GM19372 (cell line): ENCODE data around the gene POLDIP3.

ENCODE experiments used
- ATAC-seq: cut with Tn5 transposase; IDR thresholded peaks from one replicate; pipeline ENCODE4 v1.9.1; 2021; ENCODE audit warnings: mild to moderate bottlenecking, low read depth, moderate library complexity; ENCODE audit not compliant: unreplicated experiment

The POLDIP3 gene

DNA sequence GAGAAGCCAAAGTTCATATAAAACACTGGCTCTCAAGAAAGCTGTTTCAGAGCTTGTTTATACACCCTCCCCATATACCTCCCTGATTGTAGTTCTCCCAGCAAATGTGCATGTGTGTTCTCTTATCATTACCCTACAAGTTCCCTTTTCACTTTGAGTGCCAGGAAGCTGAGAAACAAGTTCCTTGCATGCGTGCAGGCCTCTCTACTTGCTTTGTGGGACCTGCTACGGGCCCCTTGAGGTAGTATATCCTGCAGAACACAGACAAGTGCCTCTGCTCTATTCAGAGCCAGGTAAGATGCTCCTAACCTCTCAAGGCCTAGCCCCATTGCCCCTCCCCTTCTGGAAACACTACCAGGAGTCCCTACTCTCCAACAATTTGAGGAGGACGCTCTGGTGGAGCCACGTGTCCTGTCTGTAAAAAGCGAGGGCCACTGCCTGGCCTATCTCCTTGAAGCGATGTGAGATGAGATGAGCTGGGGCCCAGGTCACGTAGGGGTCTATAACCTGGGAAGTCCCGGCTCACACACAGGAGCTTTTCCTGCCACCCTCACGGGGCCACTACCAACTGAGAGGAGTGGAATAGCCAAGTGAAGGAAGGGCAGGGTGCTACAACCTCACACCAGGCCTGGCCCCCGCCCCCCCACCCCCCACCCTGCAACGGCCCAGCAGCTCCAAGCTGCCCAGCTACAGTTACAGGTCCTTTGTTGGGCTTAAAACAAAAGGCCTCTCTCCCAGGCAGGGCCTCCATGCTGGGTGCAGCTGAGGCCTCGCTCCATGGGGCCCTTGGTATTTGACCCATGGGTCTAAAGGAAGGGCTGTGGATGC is 28.3 kb upstream of the POLDIP3 start:
- ATAC-seq, result no peak

DNA sequence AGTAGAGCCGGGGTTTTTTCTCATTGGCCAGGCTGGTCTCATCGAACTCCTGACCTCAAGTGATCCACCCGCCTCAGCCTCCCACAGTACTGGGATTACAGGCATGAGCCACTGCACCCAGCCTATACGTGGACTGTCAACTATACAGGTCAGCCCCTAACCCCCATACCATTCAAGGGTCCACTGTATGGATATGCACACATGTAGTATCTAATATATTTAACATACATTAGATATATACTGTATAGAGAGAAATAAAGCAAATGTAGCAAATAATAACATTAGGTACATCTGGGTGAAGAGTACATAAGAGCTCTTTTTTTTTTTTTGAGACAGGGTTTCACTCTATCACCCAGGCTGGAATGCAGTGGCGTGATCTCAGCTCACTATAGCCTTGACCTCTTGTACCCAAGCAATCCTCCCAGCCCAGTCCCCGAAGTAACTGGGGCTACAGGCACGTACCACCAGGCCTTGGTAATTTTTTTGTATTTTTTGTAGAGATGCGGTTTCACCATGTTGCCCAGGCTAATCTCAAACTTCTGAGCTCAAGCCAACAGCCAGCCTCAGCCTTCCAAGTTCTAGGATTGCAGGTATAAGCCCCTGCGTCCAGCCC is 27.2 kb upstream of the POLDIP3 start:
- ATAC-seq, result no peak

DNA sequence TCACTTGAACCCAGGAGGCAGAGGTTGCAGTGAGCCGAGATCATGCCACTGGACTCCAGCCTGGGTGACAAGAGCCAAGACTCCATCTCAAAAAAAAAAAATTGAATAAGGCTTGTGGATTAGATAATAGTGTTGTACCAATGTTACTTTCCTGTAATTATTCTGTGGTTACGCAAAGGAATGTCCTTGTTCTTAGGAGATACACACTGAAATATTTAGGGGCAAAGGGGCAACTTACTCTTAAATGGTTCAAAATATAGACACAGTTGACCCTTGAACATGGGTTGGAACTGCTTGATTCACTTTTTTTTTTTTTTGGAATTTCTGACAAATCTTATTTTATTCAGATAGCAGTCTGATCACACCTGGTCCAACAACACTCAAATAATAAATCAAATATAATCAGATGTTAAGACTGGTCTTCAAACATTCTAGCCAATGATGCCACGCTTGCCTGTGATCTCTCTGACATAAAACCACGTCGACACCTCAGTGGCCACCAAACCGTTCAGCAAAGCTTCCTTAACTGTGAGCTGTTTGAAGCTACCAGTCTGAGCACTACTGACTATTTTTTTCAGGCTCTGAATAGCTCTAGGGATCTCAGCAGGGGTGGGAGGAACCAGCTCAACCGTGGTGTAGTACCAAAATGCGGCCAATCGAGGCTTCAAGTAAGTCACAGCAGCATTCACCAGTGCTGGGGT is 25.0 kb upstream of the POLDIP3 start:
- ATAC-seq, result no peak

DNA sequence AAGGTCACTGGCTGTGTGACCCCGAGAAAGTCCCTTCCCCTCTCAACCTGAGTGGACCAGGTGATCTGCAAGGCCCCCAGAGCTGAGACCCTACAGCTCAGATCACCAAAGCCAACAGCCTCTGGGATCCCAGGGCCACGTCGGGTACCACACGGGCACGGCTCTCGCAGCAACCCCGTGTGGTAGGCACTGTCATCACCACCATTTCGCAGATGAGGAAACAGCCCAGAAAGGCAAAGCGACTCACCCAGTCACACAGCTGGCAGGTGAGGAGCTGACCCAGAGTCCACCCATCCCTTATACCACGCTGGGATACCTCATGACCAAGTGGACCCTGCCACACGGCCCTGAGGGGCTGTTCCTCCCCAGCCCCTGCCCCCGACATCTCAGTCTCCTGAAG is 22.9 kb upstream of the POLDIP3 start:
- ATAC-seq, result no peak

DNA sequence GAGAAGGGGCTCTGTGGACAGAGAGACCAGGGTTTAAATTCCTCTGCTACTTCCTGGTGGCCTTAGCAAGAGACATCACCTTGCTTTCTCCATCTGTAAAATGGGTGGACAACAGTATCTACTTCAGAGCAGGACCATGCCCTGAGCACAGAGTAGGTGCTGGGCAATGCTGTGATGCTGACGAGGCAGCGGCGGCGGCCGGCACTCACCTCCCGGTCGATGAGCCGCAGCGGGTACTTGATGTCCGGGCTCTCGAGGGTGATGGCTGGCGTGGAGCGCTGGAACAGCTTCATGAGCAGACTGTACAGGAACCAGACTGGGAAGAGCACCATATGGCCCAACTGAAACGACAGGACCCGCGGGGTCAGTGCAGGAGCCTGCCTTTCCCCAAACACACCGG is 21.8 kb upstream of the POLDIP3 start:
- ATAC-seq, result no peak

DNA sequence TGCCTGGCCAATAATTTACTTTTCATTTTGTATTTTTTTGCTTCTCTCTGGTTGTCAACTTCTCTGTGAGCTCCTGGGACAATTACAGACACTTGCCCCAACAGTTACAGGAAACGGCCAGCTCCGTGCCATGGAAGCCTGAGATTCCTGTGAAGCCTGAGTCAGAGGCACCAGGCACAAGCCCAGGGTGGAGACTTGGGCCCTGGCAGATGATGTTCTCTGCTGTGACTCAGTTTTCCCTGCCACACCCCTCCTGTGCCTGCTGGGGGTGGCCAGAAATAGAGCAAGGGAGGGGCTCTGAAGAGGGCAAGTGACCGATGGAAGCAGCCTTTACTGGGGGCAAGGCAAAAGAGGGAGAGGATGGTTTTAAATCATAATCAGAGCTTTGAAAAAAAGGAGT is 20.8 kb upstream of the POLDIP3 start:
- no peak for ATAC-seq

DNA sequence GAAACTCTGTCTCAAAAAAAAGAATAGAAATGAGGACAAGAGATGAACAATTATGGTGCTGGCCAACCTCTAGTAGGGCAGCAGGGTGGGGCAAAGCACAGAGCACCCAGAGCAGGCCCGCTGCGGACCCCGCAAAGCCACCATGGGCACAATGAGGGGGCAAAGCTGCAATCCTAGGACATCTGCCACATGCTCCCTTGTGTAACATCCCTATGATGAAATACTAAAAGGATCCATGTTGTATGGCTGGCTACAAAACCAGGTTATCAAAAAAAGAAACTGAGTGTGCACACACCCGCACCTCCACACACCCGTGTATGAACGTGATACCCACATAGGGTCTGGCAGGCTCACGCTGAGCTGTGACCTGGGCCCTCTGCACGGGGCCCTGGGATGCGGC is 18.3 kb upstream of the POLDIP3 start:
- no peak for ATAC-seq

DNA sequence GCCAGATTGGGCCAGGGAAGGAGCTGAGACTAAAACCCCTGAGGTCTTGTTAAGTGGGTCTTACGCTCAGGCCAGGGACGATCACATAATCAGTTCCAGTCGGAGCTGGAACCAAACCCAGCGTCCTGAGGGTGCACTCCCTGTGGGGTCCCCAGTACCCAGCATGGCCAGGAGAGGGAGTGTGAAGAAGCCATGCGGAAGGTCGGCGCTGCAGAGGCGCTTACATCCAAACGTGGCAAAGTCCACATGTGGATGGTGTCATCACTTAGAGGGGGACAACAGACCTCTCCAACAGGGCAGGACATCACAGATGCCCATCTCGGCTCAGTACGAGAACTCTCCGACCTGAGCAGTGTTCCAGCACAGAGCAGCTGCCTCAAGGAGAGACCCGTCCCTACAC is 17.4 kb upstream of the POLDIP3 start:
- ATAC-seq, result no peak

DNA sequence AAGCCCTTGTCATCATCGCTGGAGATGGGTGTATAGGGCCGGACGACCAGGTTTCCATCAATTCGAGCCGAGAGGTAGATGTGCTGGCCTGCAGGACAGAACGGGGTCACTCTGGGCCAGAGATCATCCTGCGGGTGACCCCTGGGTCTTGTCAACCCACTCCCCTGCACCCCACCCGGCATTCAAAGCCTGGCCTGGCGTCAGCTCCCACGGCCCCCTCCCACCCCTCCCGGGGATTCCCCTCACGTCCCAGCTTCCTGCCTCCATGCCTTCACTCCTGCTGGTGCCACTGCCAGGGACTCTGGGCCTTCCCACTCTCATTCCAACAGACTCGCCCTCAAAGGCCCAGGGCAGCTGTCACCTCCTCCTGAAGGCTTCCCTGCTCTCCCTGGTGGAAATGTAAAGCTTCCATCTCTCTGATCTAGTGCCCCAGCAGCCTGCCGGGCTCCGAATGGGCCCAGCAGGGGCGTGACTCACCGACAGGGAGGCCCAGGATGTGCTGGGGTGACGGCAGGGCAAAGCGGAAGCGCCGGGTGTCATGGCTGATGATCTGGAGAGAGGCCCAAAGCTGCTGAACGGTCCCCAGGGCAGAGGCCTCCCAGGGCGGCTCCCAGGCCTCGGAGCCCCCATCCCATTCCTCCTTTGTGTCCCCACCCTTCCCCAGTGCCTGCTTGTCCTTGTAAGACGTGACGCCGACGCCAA is 16.4 kb upstream of the POLDIP3 start:
- no peak for ATAC-seq

DNA sequence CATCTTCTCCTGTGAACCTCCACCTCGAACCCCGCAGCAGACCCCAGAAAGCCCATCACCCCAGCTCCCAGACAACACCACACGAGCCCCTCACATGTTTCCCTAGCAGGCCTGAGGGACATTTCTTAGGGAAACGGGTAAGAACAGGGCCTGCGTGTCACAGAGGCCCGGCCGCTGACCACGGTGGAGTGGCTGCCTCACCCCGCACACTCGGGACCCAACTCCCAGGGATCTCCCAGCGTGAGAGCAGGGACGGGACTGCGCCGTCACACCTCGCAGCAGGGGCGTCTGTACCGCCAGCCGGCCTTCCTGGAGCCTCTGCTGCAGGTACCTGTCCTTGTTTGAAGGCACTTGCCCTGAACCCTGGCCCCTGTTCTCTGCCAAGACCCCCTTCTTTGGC is 15.5 kb upstream of the POLDIP3 start:
- ATAC-seq, result no peak

DNA sequence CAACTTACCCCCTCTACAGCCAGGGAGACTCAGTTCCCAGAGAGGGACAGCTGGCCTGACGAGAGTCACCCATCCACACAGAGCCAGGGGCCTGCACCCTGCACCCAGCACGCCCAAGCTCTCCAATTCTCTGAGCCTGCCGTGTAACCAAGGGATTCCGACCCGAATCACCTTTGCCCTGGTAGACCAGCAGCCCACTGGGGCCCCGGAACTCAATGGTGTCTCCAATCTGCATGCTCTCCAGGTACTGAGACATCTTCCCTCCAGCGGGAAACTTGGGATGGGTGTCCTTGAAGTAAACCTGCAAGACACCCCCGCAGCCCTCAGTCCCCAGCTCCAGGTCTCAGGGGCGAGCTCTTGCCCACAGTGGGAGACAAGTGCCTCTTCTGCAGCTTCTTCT is 13.3 kb upstream of the POLDIP3 start:
- ATAC-seq, result no peak

DNA sequence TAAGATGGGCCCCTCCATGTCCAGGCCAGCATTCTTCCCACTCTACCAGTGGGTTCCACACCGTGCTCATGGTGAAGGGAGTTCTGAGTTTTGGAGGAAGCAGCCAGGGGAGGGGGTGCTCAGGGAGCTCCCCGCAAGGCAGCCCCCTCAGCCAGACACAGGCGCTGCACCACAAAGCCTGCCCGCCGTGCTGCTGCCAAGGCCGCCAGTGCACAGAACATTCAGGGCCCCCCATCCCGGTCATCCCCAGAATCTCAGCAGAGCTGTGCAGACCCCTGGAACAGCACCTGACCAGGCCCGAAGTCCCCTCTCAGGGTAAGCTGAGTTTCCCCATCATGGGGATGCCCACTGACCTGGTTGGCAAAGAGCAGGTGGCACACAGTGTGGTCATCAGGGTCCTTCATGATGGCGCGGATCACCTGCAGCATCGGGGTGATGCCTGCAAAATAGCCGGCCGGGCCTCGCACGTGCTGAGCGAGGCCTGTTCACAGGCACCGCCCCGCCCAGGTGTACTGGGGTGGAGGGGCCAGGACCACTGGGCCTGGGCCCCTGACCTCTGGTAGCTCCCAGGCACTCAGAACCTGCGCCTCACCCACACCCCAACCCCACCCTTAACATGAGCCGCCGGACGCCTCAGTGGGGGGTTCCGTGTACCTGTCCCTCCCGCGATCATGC is 12.4 kb upstream of the POLDIP3 start:
- ATAC-seq, result no peak

DNA sequence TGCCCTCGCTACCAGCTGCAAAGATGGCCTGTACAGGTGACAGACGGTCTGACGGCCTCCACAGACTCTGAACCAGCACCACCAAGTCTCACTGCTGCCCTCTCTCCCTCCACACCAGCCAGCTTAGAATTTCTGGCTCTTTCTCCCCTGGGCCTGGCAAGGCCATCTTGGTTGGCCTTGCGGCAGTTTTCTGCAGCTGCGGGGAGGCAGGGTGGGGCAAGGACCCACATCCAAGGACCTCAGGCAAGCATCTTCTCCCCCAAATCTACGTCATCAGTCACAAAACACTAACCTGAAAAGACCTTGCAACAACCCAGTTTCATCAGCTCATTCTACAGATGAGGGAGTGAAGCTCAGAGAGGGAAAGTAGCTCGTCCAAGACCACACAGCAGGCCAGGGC is 11.7 kb upstream of the POLDIP3 start:
- ATAC-seq, result no peak

DNA sequence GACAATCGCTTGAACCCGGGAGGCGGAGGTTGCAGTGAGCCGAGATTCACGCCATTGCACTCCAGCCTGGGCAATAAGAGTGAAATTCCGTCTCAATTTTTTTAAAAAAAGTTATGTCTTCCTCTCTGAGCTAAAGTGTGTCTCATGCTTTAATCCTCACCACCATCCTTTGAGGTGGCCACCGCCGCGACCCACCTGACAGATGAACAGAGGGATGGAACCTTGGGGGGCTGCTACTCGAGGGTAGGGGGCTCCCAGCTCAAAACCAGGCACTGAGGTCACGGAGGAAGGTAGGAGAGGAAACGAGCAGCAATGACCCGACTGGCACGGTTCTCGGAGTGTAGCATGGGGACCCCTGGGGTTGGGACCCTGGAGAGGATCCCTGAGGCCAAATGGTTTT is 10.7 kb upstream of the POLDIP3 start:
- ATAC-seq, result no peak

DNA sequence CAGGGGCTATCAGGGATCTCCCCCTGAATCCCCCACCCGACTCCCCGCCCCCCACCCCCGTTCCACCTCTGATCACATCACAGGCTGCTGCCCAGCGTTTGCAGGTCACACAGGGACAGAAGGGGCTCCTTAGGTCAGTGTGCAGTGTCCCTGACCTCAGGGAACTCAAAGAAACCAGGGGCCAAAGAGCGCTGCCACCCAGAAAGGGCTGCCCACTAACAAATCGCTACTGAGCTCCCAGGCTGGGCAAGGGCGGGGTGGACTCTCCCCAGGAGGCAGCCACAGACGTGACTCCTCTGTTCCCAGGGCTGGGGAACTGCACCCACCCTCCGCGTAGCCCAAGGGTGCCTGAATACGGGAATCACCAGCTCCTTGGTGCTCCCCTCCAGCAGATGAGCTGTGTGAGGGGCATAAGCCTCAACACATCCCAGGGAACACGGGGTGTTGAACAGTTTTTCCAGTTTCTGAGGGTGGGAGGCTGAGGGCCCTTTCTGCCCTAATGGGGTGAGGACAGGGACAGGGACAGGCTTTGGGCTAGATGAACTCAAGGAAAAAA is 9.9 kb upstream of the POLDIP3 start:
- ATAC-seq, result no peak

DNA sequence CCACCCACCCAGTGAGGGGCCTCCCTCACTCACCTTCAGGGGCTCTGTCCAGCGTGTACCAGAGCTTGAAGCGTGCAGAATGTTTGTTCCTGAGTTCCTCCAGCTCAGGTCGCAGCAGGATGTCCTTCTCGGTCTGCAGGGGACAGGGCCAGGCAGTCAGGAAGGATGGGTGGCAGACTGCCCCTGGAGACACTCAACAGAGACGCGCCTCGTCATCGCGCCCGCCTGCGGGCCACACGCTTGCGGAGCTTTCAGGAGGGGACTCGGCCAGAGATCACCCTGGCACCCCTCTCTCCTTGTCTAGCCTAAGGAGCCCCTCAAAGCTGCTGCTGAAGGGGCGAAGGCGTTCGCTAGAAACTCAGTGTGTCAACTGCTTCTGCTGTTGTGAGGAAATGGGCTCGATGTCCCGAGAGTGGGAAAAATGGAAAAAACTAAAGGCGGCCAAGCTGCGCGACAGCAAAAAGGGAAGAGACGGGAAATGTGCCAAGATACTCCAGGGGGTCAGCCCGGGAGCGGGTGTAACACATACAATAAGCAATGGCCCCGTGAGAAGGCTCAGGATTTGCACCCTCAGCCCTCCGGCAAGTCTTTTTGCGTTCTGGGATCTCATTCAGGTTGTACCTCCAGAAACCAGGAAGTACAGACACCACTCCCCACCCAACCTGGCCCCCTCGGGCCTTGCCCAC is 9.2 kb upstream of the POLDIP3 start:
- no peak for ATAC-seq

DNA sequence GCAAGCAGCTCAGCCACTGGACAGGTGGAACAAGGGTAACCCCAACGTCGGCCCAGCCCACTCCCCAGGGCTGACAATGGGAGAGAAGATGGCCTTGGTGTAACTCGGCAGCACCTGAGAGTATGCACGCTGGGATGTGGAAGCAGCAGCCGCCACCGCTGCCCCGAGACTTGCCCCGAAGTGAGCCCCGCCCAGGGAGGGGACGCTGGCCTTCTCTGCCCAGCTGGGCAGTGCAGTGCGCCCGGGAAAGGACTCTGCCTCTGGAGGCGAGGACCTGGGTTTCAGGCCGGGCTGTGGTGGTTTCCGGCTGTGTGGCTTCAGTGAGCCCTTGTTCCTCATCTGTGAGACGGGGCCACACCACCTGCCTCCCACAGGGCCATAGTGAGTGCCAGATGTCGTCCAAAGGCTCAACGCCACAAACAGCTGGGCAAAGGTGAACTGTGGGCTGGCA is 8.6 kb upstream of the POLDIP3 start:
- ATAC-seq, result no peak

DNA sequence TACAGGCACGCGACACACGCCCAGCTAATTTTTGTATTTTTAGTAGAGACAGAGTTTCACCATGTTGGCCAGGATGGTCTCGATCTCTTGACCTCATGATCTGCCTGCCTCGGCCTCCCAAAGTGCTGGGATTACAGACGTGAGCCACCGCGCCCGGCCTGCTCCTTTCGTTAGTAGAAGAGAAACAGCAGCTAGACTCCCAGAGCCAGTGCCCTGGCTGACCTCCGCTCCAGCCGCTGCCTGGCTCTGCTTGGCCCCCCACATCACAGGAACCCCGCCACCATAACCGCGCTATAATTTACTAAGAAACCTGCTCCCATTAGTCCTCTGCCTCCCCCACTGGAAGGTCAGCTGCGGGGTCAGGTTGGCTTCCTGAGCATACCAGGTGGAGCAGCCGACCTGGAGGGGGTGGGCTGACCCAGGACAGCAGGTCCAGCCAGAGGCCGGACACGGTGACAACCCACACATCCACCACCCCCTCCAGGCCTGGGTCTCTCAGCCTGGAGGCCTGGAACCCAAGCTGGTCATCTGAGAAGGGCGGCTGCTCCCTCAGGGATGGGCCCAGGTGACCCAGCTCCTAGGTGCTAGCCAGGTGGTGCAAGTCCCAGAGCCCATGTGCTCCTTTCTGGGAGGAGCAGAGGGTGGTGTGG is 7.5 kb upstream of the POLDIP3 start:
- no peak for ATAC-seq

DNA sequence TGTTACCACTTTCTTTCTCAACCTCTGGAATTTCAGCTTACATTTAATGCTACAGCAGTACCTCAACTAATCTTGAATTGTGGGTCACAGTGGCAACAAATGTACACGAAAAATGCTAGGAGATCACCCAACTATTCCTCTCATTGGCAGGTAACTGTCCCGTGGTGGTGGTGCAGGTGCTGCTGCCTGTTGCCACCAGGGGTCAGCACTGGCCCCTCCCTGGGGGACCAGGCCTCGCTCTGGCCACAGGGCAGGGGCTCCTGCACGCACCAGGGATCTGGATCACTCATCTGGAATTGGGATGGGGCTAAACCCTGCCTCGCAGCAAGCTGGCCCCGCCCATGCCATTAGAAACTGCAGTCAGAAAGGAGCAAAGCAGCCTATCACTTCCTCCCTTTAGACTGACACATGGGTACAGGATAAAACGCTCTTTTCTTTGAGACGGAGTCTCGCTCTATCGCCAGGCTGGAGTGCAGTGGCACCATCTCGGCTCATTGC is 6.9 kb upstream of the POLDIP3 start:
- ATAC-seq, result no peak
